Karpas-422 (cell line): ENCODE measurements around the gene GABRG2. TPM values are rescaled to one million over a fixed set of nuclear protein-coding genes. Genes with fewer than 3 reads are reported as not detected.
"Not testable (repeated sequence)": the region's sequence is repeated elsewhere in the genome, so short reads cannot be mapped to it uniquely, and the experiment has no call there.

Experiments used
- DNase-seq: peaks from one replicate; pipeline ENCODE4 v3.0.0-alpha.2; 2015
- H2AFZ ChIP-seq: fragments of 200-600 bp; sonication (generic); 2 replicates; pipeline ENCODE4 v1.6.1; 2014; ENCODE audit warnings: antibody characterized with exemption, low read length, mixed read lengths
- H3K27ac ChIP-seq: fragments of 200-600 bp; sonication (generic); 2 replicates; pipeline ENCODE4 v1.5.1; 2014; ENCODE audit warnings: mild to moderate bottlenecking, low read length, moderate library complexity
- H3K27me3 ChIP-seq: fragments of 200-600 bp; sonication (generic); 2 replicates; pipeline ENCODE4 v1.6.1; 2014; ENCODE audit warnings: low read length, mixed read lengths
- H3K36me3 ChIP-seq: fragments of 200-600 bp; sonication (generic); 2 replicates; pipeline ENCODE4 v1.6.1; 2014; ENCODE audit warnings: low read length, mixed read lengths; ENCODE audit not compliant: insufficient read depth
- H3K4me1 ChIP-seq: fragments of 200-600 bp; sonication (generic); 2 replicates; pipeline ENCODE4 v1.6.1; 2014; ENCODE audit warnings: mild to moderate bottlenecking, low read length, mixed read lengths
- H3K4me2 ChIP-seq: fragments of 200-600 bp; sonication (generic); 2 replicates; pipeline ENCODE4 v1.6.1; 2014; ENCODE audit warnings: low read length, low read depth, mild to moderate bottlenecking; ENCODE audit not compliant: poor library complexity, severe bottlenecking
- H3K4me3 ChIP-seq: fragments of 200-600 bp; sonication (generic); 2 replicates; pipeline ENCODE4 v1.5.1; 2014; ENCODE audit warnings: mild to moderate bottlenecking, antibody characterized with exemption, low read length, mixed read lengths
- H3K79me2 ChIP-seq: fragments of 200-600 bp; sonication (generic); 2 replicates; pipeline ENCODE4 v1.6.1; 2014; ENCODE audit warnings: mild to moderate bottlenecking, low read length, mixed read lengths
- H3K9ac ChIP-seq: fragments of 200-600 bp; sonication (generic); 2 replicates; pipeline ENCODE4 v1.6.0; 2014; ENCODE audit warnings: low read length
- H3K9me2 ChIP-seq: fragments of 200-600 bp; sonication (generic), shearing (Covaris generic); replicated peaks from 2 replicates; pipeline ENCODE4 v1.6.0; 2014; ENCODE audit warnings: mild to moderate bottlenecking, low read length, moderate library complexity; ENCODE audit not compliant: insufficient read depth
- H3K9me3 ChIP-seq: fragments of 300-700, 200-600 bp; sonication (generic); 2 replicates; pipeline ENCODE4 v1.6.1; 2014; ENCODE audit warnings: low read length, mixed read lengths
- H4K20me1 ChIP-seq: fragments of 200-600 bp; sonication (generic); 2 replicates; pipeline ENCODE4 v1.6.1; 2014; ENCODE audit warnings: mild to moderate bottlenecking, antibody characterized with exemption, low read length, low read depth; ENCODE audit not compliant: insufficient read depth
- total RNA-seq: library from RNA; depleted of rRNA; stranded (reverse); fragments of >200 nt; shearing (Covaris generic); gene quantifications from 2 replicates; pipeline ENCODE4 v1.2.3, GENCODE V29; 2014; ENCODE audit warnings: low replicate concordance; rRNA removed

The GABRG2 gene
- not detected in 2 replicates for total RNA-seq

DNA sequence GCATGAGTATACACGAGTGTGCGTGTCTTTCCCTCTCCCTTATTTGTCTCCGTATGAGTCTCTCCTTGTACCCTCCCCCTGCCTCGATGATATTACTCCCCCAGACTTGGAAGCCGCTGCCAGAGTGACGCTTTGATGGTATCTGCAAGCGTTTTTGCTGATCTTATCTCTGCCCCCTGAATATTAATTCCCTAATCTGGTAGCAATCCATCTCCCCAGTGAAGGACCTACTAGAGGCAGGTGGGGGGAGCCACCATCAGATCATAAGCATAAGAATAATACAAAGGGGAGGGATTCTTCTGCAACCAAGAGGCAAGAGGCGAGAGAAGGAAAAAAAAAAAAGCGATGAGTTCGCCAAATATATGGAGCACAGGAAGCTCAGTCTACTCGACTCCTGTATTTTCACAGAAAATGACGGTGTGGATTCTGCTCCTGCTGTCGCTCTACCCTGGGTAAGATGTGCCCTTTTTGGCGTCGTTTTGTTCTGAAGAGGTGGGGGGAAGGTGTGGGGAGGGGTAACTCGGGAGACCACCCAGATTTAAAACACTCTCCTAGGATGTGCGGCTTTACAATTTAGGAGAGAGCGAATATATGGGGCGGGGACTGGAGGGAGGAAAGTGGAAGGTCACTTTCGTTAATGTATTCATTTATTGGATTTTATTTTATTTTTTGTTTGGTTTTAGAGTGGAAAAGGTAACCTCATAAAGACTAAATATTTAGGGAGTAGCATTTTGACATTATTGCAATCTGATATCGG, at the start of gene GABRG2:
TSS of gene GABRG2 (plus strand) at position 119 of the 757 bp plus-strand sequence. CDS start at position 346, 227 bp downstream.
- Histone ChIP-seq H4K20me1 (no peaks in the 10 kb centered on the region), H3K9ac (no peak within 1 kb of the TSS), H3K4me1 (no peaks in the 10 kb centered on the region), H3K4me3 (no peak within 1 kb of the TSS), H2AFZ (no peak within 1 kb of the TSS), H3K27me3 (no peaks in the 10 kb centered on the region), H3K79me2 (no peaks in the 10 kb centered on the region), H3K9me2 (no peaks in the 10 kb centered on the region), H3K36me3 (no peaks in the 10 kb centered on the region), H3K4me2 (no peak within 1 kb of the TSS), H3K9me3 (peaks cover 21% of the 10 kb centered on the region), H3K27ac (no peak within 1 kb of the TSS)
- no peak for DNase-seq

DNA sequence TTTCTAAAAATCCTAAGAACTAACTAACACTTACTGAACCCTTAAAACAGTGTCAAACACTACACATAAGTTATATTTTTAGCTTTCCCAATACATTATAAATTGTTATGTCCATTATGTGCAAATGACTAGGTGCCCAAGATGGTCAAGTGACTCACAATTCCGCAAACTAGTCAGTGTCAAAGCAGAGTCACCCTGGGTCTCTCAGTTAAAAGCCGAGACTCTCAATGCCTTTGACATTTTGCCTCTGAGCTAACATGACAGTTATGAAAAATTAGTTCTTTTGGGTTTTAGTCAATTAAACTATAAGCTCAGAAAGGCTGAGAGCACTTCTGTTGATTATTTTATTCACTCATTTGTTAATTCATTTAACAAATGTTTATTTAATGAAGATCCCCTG, 42.3 kb upstream of the GABRG2 start:
- Histone ChIP-seq H3K36me3 (no peaks in the 10 kb centered on the region), H4K20me1 (no peaks in the 10 kb centered on the region), H3K4me1 (no peaks in the 10 kb centered on the region), H3K27me3 (no peaks in the 10 kb centered on the region), H3K9me2 (no peaks in the 10 kb centered on the region), H3K9me3 (0 out of 2 replicates have a peak, but pooled peaks cover 4% of the 10 kb centered on the region), H3K4me2 (no peak overlapping the region), H3K79me2 (no peaks in the 10 kb centered on the region), H3K9ac (no peak overlapping the region), H3K4me3 (no peak overlapping the region), H3K27ac (no peak overlapping the region), H2AFZ (no peak overlapping the region)
- DNase-seq, result no peak

DNA sequence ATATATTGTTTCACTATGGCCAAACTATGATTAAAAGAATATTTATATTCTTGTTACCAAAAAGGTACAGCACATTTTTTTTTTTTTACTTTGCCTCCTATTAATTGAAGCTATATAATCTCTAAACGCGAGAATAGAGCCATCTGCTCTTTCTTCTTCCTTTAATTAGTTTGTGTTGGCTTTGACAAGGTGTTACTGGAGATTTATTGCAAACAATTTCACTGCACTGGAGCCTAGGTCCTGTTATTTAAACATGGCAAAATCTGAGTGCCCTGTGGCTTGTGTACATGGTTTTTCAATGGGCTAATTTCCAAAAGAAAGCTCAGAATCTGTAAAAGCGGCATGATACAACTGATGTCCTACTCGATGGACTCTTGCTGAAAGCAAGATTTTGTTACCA, 40.8 kb upstream of the GABRG2 start:
- Histone ChIP-seq H3K27ac (no peak overlapping the region), H3K4me2 (no peak overlapping the region), H3K79me2 (no peaks in the 10 kb centered on the region), H3K4me1 (no peaks in the 10 kb centered on the region), H3K36me3 (no peaks in the 10 kb centered on the region), H3K9me2 (no peaks in the 10 kb centered on the region), H3K4me3 (no peak overlapping the region), H3K9me3 (0 out of 2 replicates have a peak, but pooled peaks cover 4% of the 10 kb centered on the region), H3K27me3 (no peaks in the 10 kb centered on the region), H3K9ac (no peak overlapping the region), H2AFZ (no peak overlapping the region), H4K20me1 (no peaks in the 10 kb centered on the region)
- DNase-seq, result no peak

DNA sequence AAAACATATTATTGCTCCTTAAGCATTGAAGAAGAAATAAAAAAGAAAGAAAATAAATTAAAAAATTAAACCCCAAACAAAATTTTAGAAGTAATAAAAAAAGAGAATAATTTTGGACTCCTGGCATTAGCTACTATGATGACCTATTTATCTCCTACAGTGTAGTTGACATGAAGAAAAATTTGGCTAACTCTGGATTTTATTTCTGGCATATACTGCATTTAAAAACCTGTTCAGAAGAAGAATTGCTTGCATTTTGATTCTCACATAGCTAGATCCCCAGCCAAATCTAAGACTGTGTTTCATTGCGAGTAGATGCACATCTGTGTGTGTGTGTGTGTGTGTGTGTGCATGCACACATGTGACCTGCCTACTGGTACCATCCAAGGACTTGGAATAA, 30.1 kb upstream of the GABRG2 start:
- no peak for DNase-seq
- Histone ChIP-seq H3K4me2 (no peak overlapping the region), H3K9ac (no peak overlapping the region), H3K27me3 (no peaks in the 10 kb centered on the region), H3K9me3 (peaks cover 7% of the 10 kb centered on the region; the same call in 1 of the 2 replicates), H3K36me3 (no peaks in the 10 kb centered on the region), H3K9me2 (no peaks in the 10 kb centered on the region), H2AFZ (no peak overlapping the region), H3K4me3 (no peak overlapping the region), H3K4me1 (no peaks in the 10 kb centered on the region), H3K79me2 (no peaks in the 10 kb centered on the region), H4K20me1 (no peaks in the 10 kb centered on the region), H3K27ac (no peak overlapping the region)

DNA sequence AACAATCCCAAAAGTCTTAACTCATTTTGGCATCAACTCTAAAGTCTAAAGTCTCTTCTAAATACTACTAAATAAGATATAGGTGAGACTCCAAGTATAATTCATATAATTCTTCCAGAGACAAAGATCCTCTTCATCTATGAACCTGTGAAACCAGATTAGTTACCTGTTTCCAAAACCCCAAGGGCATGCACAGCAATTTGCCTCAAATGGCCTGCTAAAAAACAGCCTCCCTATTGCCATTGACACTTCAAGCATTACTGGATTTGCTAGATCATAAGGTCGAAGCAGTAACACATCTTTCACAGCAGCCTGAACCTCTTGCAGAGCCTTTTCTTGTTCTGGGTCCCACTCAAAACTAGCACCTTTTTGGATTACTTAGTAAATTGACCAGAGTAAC, 20.3 kb upstream of the GABRG2 start:
- Histone ChIP-seq H3K9me2 (no peaks in the 10 kb centered on the region), H3K9ac (no peak overlapping the region), H3K4me3 (no peak overlapping the region), H2AFZ (no peak overlapping the region), H3K27me3 (no peaks in the 10 kb centered on the region), H4K20me1 (no peaks in the 10 kb centered on the region), H3K9me3 (peaks cover 15% of the 10 kb centered on the region; the same call in 1 of the 2 replicates), H3K4me2 (no peak overlapping the region), H3K36me3 (no peaks in the 10 kb centered on the region), H3K4me1 (no peaks in the 10 kb centered on the region), H3K27ac (no peak overlapping the region), H3K79me2 (no peaks in the 10 kb centered on the region)
- DNase-seq, result no peak

DNA sequence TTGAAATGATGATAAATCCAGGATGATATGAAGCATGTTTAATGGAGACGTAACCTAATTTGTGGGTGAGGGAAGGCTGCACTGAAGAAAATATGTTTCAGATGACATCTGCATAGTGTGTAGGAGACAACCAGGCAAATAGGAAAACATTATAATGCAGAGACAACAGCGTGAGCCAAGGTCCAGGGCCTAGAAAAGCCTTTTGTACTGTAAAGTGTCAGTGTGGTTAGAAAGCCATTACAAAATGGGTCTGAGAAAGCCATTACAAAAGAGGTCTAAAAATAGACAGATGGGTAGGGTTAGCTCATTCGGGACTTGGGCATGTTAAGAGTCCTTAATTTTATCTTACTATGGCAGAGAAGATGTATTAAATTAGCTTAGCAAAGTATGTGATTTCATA, 14.9 kb upstream of the GABRG2 start:
- no peak overlapping the region for H2AFZ ChIP-seq
- no peaks in the 10 kb centered on the region for H3K9me2 ChIP-seq
- no peaks in the 10 kb centered on the region for H4K20me1 ChIP-seq
- H3K4me1 ChIP-seq, result no peaks in the 10 kb centered on the region
- no peak overlapping the region for H3K4me3 ChIP-seq
- H3K36me3 ChIP-seq, result no peaks in the 10 kb centered on the region
- no peak for DNase-seq
- H3K27me3 ChIP-seq, result no peaks in the 10 kb centered on the region
- no peak overlapping the region for H3K27ac ChIP-seq
- no peaks in the 10 kb centered on the region for H3K79me2 ChIP-seq
- H3K4me2 ChIP-seq, result no peak overlapping the region
- H3K9ac ChIP-seq, result no peak overlapping the region
- H3K9me3 ChIP-seq, result peaks cover 16% of the 10 kb centered on the region

DNA sequence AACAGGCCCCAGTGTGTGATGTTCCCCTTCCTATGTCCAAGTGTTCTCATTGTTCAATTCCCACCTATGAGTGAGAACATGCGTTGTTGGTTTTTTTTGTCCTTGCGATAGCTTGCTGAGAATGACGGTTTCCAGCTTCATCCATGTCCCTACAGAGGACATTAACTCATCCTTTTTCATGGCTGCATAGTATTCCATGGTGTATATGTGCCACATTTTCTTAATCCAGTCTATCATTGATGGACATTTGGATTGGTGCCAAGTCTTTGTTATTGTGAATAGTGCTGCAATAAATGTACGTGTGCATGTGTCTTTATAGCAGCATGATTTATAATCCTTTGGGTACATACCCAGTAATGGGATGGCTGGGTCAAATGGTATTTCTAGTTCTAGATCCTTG, 12.5 kb upstream of the GABRG2 start:
- H3K4me3 ChIP-seq, H3K4me1 ChIP-seq, H3K27me3 ChIP-seq, H2AFZ ChIP-seq, H3K4me2 ChIP-seq, H3K36me3 ChIP-seq, H3K79me2 ChIP-seq, DNase-seq, H4K20me1 ChIP-seq, H3K9me2 ChIP-seq, H3K9ac ChIP-seq, H3K27ac ChIP-seq: not testable (repeated sequence)
- peaks cover 16% of the 10 kb centered on the region for H3K9me3 ChIP-seq

DNA sequence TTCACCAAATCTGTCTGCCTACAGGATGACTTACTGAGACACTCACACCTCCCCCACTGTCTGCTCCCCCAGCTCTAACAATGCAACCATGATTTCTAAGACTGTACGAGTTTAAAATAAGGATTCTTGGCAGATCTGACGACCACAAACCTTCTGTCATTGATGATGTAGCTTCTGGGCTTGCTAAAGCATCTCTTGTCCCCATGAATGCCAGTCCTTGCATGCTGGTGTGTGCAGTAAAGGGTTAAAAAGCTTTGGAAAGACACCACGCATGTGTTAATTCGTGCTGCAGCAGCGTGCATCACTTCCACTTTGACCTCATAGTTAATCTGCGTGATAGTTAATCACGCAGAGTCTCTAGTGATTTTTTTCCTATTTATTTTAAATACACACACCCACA, 411 bp upstream of the GABRG2 start:
- no peaks in the 10 kb centered on the region for H3K79me2 ChIP-seq
- no peaks in the 10 kb centered on the region for H3K4me1 ChIP-seq
- H2AFZ ChIP-seq, result no peak overlapping the region
- no peaks in the 10 kb centered on the region for H4K20me1 ChIP-seq
- peaks cover 19% of the 10 kb centered on the region for H3K9me3 ChIP-seq
- H3K4me3 ChIP-seq, result no peak overlapping the region
- no peak overlapping the region for H3K4me2 ChIP-seq
- DNase-seq, result no peak
- H3K36me3 ChIP-seq, result no peaks in the 10 kb centered on the region
- no peaks in the 10 kb centered on the region for H3K27me3 ChIP-seq
- H3K27ac ChIP-seq, result no peak overlapping the region
- no peaks in the 10 kb centered on the region for H3K9me2 ChIP-seq
- no peak overlapping the region for H3K9ac ChIP-seq
